Fibroblast of skin of right biceps (primary cell): ENCODE results near the gene CARNS1.

Experiments used
- DNase-seq: peaks from one replicate; pipeline ENCODE4 v3.0.0-alpha.2; 2013

CARNS1 gene, protein sequence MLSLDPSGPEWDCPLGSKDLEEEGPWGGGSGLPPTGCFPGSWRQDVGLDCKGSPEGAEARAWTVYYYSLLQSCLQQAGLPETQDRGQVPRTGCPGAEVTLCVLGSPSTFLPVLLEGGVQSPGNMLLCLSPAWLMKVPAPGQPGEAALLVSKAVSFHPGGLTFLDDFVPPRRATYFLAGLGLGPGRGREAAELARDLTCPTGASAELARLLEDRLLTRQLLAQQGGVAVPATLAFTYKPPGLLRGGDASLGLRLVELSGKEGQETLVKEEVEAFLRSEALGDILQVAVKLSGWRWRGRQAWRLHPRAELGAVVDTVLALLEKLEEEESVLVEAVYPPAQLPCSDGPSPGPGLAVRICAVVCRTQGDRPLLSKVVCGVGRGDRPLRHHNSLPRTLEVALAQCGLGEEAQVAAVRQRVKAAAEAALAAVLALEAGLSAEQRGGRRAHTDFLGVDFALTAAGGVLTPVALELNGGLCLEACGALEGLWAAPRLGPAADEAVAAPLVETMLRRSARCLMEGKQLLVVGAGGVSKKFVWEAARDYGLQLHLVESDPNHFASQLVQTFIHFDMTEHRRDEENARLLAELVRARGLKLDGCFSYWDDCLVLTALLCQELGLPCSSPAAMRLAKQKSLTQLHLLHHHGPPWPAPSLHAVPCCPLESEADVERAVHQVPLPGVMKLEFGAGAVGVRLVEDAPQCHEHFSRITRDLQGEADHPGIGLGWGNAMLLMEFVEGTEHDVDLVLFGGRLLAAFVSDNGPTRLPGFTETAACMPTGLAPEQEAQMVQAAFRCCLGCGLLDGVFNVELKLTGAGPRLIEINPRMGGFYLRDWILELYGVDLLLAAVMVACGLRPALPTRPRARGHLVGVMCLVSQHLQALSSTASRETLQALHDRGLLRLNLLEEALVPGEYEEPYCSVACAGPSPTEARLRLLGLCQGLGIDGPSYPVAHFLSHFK

DNA sequence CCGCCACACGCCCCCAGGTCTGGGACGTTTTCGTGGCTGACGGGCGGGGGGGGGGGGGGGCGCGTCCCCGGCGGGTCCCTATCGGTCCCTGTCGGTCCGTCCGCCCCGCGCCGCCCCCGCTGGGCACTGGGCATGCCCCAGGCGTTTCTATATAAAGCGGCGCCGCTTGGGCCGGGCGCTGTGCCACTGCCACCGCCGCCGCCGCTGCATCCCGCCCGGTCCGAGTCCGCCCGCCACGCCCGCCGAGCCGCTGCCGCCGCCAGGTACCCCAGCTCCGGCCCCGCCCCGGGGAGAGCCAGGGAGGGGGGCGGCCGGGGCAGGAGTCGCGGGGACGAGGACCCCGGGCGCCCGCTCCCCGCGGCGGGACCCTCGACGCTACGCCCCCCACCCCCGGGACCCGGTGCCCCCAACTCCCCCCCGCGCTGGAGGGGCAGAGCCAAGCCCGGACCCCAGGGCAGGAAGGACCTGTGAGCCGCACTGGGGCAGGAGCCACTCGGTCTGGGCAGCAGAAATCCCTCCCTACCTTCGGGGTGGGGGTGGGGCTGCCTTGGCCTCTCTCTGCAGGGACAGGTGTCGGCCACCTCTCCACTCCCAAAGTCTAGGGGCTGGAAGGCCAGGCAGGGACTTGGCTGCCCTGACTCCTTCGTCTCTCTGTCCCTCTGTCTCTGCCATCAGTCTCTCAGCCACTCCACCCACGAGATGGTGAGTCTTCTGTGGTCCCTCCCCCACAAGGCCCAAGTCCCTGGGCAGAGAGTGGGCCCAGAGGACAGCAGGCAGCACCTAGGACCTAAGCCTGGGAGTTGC, at the start of gene CARNS1:
TSS of gene CARNS1 (plus strand) at position 178 of the 804 bp plus-strand sequence. CDS start at position 700, 522 bp downstream.
- no peak for DNase-seq

- no peak for DNase-seq
Observed at GRCh38 chr11:67365736-67366444, 49.6 kb upstream of the CARNS1 start.

- no peak for DNase-seq
Observed at GRCh38 chr11:67366546-67366945, 48.9 kb upstream of the CARNS1 start.

GRCh38 chr11:67366961-67367760, 48.3 kb upstream of the CARNS1 start:
- no peak for DNase-seq

DNA sequence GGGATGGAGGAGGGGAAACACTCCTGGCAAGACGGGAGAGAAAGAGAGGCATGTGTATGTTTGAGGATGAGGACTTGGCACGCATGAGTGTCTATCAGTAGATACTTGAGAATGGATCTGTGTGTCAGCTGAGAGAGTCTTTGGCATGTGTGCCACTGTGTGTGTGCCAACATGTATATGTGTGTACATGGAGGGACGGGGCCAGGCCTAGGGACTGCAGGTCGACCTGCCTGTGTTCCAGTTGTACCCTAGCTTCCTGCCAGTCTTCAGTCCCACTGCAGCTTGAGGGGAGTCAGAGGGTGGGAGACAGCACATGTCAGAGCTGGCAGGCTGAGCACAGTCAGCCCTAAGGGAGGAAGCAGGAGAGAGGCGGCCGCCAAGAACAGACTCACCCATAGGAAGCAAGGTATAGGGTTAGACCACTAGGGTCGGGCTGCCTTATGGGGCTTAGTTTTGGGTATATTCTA, 47.7 kb upstream of the CARNS1 start:
- DNase-seq, result no peak

- no peak for DNase-seq
Observed at GRCh38 chr11:67368621-67369020, 46.9 kb upstream of the CARNS1 start.

DNA sequence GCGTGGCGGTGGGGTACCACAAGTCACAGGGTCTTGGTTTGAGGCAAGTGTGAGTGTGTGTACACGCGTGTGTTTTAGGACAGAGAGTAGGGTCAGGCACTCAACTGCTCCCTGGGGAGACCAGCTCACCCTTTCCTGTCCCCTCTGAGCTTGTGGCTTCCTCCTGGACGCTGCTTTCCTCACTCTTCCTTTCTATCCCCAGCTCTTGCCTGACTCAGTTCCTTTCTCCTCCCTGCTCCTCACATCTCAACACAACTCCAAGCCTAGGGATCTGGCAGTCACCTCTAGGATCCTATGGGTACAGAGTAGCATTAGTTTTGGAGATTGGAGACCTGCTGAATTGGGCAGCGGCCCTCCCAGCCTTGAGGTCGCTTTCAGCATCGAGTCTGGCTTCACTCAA, 46.2 kb upstream of the CARNS1 start:
- DNase-seq, result no peak

DNA sequence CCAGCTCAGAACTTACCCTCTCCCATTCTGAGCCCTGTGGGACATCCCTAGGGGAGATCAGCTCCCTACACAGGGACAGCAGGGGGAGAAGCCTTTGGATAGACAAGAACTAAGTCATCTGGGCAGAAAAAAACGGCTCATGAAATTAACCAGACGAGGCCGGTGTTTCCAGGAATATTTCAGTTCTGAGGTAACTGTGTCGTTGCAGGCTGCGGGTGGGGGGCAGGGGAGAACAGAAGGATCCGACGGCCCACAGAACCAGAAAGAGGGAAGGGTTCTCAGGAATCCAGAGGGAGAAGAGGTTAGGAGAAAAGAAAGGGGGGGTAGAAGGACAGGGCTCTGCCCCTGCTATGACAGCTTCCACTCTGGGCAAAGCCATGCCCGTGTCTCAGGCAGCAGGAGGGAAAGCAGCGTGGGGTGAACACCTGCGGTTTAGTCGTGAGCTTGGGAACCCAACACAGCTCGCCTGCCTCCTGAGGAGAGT, 45.6 kb upstream of the CARNS1 start:
- DNase-seq, result peak; percentile 74

DNA sequence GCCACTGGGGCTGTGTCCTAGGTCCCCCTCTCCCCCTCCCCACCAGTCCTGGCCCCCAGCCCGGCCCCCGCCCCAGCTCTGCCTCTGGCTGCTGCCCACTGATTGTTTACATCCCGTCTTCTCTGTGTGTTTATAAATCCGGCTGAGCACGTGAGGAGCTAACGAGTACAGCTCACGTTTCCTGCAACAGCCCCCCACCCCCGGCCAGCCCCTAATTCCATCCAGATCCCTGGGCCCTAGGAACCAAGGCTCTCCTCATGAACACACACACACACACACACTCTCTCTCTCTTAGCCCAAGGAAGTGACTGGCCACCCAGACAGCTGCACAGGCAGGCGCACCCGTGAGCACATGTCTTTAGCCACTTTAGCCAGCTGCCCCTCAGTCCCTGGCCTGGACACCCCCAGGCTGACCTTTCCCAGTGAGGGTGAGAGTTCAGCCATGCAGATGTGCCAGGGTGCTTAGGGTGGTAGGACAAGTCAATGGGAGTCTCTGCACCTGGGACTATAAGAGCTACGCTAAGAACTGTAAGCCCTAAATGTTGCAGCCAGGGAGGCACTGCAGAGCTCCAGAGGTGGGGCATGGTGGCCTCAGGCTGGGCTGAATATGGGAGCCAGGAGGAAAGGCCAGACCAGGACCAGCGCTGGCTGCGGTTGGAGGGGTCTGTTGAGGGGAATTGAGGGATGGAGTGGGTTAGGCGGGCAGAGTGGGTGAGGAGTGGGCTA, 45.0 kb upstream of the CARNS1 start:
- DNase-seq, result peak; percentile 62

DNA sequence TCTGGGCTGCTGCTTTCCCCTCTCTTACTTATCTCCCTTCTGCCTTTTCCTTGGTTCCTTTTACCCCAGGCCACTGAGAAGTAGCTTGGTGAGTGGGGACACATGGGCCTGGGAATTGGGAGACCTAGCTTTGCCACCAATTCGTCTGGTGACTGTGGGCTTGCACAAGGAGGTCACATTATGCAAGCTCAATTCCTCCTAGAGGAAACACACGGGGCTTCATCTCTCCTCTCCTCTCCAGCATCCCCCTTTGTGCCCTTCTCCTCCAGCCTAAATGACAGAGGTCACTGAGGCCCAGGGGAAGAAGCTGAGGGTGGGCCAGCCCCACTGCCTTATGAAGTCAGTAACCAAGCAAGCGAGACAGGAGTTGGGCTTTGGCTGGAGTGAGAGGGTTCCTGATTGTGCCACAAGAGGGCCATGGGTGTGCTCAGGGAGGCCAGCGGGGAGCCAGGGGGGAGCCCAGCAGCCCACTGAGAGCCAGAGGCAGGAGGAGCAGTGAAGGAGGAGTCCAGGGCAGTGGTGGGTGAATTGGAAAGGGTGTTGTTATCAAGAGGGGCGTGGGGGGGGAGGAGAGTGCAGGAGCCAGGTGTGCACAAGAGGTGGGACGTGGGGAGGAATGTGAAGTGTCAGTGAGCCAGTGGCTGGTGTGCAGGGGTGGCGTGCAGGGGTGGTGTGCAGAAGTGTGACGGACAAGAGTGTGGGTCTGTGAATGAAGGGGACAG, 44.1 kb upstream of the CARNS1 start:
- peak; percentile 62 for DNase-seq

DNA sequence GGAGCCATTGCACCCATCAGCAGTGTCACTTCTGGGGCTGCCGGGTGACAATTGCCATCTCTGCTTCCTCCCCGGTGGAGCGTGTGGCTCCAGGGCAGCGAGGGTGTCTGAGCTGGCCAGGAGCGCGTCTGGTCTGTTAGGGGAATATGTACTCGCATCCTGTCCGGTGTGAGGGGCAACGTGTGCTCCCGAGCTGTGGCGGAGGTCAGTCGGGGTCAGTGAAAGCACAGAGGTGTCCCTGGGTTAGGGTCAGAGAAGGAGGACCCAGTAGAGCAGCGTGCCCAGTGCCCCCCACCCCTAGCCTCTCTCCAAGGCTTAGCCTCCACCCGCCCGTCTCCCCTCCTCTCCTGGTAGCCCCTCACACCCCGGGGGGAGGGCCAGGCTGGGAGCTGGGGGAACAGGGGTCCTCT, 43.6 kb upstream of the CARNS1 start:
- DNase-seq, result no peak

DNA sequence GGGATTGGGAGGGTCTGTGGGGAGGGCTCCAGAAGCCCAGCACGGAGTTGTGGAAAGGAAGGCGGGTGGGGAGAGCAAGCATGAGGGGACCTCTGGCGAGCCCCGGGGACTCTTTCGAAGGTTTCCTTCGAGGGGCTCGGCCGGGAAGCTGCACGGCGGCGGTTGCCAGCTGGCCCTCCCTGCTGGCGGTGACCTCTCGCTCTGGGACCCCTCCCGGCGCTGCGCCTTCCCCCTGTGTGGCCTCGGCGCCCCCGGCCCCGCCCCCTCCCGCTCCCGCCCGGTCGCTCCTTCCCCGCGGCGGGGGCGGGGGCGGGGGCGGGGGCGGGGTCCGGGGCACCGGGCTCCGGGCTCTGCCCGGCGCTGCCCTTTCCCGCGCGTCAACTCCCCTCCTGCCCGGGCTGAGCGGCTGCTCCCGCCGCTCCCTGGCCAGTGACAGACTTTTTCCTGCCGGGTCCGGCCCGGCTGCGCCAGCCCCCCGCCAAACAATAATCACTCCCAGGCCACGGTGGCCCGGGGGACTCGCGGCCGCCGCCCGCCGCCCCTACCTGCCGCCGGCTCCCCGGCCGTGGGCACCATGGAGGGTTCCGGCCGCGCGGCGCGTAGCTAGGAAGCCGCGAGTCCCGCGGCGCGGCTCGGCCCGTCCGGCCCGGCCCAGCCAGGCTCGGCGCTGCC, 43.0 kb upstream of the CARNS1 start:
- DNase-seq, result no peak

- peak; percentile 72 for DNase-seq
Observed at GRCh38 chr11:67372993-67373647, 42.4 kb upstream of the CARNS1 start, which contains the start of gene CLCF1. Gene CLCF1, minus strand, starts transcription at chr11:67373598. Its CDS starts 59 bp downstream, at chr11:67373539.

GRCh38 chr11:67373648-67374570, 41.6 kb upstream of the CARNS1 start:
- peak; percentile 97 for DNase-seq

GRCh38 chr11:67374571-67375281, 40.8 kb upstream of the CARNS1 start:
- peak; percentile 64 for DNase-seq

DNA sequence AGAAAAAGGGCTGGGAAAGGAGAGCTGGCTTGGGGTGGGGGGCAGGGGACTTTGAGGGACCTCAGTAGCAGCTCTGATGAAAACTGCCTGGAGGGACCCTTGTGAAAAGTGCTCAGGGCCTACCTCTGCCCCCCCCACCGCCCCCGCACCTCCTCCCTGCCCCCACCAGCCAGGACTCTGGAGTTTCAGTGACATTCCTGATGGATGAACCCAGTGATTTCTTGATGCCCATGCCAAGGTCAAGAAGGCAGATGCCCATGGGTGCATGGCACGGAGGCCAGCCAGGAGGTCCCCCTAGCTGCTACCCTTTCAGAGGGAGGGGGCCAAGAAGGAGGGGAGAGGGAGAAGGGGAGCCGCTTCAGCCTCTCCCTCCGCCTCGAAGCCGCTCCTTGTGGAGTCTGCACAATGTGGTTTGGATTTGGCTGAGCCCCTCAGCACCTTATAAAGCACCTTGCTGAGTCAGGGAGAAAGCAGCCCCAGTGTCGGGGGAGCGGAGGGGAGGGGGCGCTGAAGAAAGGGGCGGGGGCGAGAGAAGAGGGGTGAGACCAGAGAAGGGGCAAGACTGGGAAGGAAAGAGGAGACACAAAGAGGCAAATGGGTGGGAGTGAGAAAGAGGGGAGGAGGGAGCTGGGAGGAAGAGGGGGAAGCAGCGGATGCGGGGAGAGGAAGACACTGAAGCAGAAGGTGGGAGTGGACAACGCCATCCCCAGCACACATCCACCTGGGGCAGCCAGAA, 40.0 kb upstream of the CARNS1 start:
- peak; percentile 26 for DNase-seq
